LHCN-M2 (cell line): ENCODE data around the gene MAGEB3. TPM values are rescaled to one million over a fixed set of nuclear protein-coding genes. Genes with fewer than 3 reads are reported as not detected.

Experiments used
- DNase-seq: peaks from one replicate; pipeline ENCODE4 v3.0.0-alpha.2; 2012; ENCODE audit warnings: low read depth
- total RNA-seq: library from RNA; depleted of rRNA; stranded (reverse); fragments of >200 nt; gene quantifications from 2 replicates; pipeline ENCODE4 v1.2.3, GENCODE V29; 2014; rRNA removed

MAGEB3 gene
- total RNA-seq, 1 experiment from 2014 or later = not detected

DNA sequence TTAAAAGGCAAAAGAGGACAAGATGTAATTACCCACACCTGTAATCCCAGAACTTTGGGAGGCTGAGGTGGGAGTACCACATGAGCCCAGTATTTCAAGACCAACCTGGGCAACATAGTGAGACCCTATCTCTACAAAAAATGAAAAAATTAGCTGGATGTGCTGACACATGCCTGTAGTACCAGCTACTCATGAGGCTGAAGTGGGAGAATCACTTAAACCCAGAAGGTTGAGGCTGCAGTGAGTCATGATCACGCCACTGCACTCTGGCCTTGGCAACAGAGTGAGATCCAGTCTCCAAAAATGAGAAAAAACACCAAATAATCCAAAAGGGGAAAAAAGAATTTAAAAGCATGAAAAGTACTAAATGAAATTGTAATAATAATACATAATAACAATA is 47.9 kb downstream of the MAGEB3 start:
- peak; percentile 30 for DNase-seq

GRCh38 chrX:30280428-30280827 is 50.0 kb downstream of the MAGEB3 start:
- DNase-seq = no peak

DNA sequence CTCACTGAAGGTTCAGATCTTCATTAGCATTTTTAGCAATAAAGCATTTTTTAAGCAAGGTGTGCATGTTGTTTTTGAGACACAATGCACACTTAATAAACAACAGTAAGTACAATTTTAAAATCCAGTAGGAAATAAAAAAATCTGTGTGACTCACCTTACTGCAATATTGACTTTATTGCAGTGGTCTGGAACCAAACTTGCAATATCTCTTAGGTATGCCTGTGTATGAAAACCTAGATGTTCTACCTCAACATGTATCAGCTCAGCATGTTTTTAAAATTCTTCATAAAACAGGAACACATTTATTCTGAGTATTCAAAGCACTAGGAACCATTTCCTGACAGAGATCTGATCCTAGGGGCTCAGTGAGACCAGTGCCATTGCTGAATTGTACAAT is 52.1 kb downstream of the MAGEB3 start:
- no peak for DNase-seq

DNA sequence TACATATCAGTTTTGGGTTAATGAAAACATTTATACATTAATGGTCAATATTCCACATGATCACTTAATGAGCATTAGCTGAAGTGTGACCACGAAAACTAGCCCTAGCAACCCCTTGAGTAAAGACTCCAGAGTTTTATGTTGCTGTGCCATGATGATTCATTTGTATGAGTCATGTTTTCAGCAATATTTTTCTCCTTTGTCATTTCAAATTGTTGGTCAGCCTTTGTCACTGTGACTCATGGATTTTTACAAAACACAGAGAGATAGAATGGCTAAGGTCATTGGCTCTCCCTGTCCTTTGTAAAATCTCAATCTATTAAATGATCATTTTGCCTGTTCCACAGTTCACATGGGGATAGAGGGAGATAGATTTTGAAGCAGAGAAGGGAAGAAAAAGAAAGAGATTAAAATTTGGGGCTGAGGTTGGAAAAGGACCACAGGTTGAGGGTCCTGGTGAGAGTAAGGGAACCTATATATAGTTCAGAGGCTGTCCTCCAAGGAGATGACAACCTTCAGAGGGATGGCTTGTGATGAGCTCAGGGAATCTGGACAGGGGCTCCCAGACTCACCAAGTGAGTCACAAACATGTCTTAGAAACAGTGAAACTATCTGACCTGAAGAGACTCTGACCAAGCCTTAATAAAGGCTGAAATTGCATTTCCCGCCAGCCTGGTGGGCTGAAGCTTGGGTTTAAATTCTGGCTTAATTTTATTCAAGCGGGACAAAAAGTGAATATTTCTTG is 53.2 kb downstream of the MAGEB3 start:
- peak; percentile 88 for DNase-seq

Other genes with a start within 250 kb of the MAGEB3 start
- not detected in 2 replicates for gene MAGEB2, start 15.1 kb upstream of the MAGEB3 start, total RNA-seq
- gene MAGEB4, start 11.3 kb downstream of the MAGEB3 start, total RNA-seq = not detected in 2 replicates
- not detected in 2 replicates for gene MAGEB1, start 16.5 kb downstream of the MAGEB3 start, total RNA-seq
- gene NR0B1, start 78.7 kb downstream of the MAGEB3 start, total RNA-seq = not detected in 2 replicates